PC-3 (cell line): ENCODE results near the gene UBAC2. TPM values are rescaled to one million over a fixed set of nuclear protein-coding genes. Genes with fewer than 3 reads are reported as not detected.

Experiments
- ATAC-seq: fragments of 200-7000 bp; cut with Tn5 transposase; 2 replicates; pipeline ENCODE4 v1.9.1; 2020; ENCODE audit warnings: mild to moderate bottlenecking, moderate library complexity
- BruUV-seq: library from RNA; stranded (reverse); fragments of 400-500 nt; replicated peaks from 2 replicates; lab custom pipeline; 2021; lab: Mats Ljungman, UMichigan
- CTCF ChIA-PET: fragments of 300-600 bp; sonication (Branson Sonifier 250); formaldehyde crosslinking; loops from one replicate; lab custom pipeline; 2022; ENCODE audit warnings: antibody characterized with exemption; lab: Charles Lee
- POLR2A ChIA-PET: fragments of 300-600 bp; sonication (Branson Sonifier 250); formaldehyde crosslinking; loops from one replicate; lab custom pipeline; 2022; ENCODE audit warnings: antibody characterized with exemption; ENCODE audit not compliant: unreplicated experiment; lab: Charles Lee
- DNase-seq: peaks from one replicate; pipeline ENCODE4 v3.0.0-alpha.2; 2015
- H2AFZ ChIP-seq: fragments of 300-600 bp; sonication (generic); 2 replicates; pipeline ENCODE4 v1.6.0; 2016; ENCODE audit warnings: antibody characterized with exemption, low read length
- H3F3A ChIP-seq: fragments of 300-600 bp; sonication (generic); one replicate; pipeline ENCODE4 v1.6.0; 2017; ENCODE audit warnings: antibody characterized with exemption, low read length, control low read depth, mild to moderate bottlenecking; ENCODE audit not compliant: unreplicated experiment
- H3K27ac ChIP-seq: fragments of 300-600 bp; sonication (generic); 2 replicates; pipeline ENCODE4 v1.5.1; 2016; ENCODE audit warnings: mild to moderate bottlenecking, low read length
- H3K27me3 ChIP-seq: fragments of 300-600 bp; sonication (generic); 2 replicates; pipeline ENCODE4 v1.6.1; 2016; ENCODE audit warnings: low read length, mixed read lengths
- H3K36me3 ChIP-seq: fragments of 300-600 bp; sonication (generic); 2 replicates; pipeline ENCODE4 v1.6.1; 2016; ENCODE audit warnings: low read depth, mixed run types, low read length, mixed read lengths
- H3K4me1 ChIP-seq: fragments of 300-600 bp; sonication (generic); 2 replicates; pipeline ENCODE4 v1.5.1; 2016; ENCODE audit warnings: low read length; ENCODE audit not compliant: insufficient read depth
- H3K4me2 ChIP-seq: fragments of 300-600 bp; sonication (generic); 2 replicates; pipeline ENCODE4 v1.6.0; 2016; ENCODE audit warnings: low read length
- H3K4me3 ChIP-seq: fragments of 300-600 bp; sonication (generic); 2 replicates; pipeline ENCODE4 v1.5.1; 2016; ENCODE audit warnings: mild to moderate bottlenecking, low read length, mixed read lengths
- H3K79me2 ChIP-seq: fragments of 300-600 bp; sonication (generic); 2 replicates; pipeline ENCODE4 v1.6.1; 2017; ENCODE audit warnings: low read length, mixed read lengths
- H3K9ac ChIP-seq: fragments of 300-600 bp; sonication (generic); 2 replicates; pipeline ENCODE4 v1.6.0; 2016; ENCODE audit warnings: mild to moderate bottlenecking, low read length
- H3K9me2 ChIP-seq: fragments of 300-600 bp; sonication (generic); replicated peaks from 2 replicates; pipeline ENCODE4 v1.6.1; 2016; ENCODE audit warnings: mixed run types, low read length, mixed read lengths
- H3K9me3 ChIP-seq: fragments of 300-600 bp; sonication (generic); 2 replicates; pipeline ENCODE4 v1.6.1; 2016; ENCODE audit warnings: low read length, mixed read lengths
- H4K20me1 ChIP-seq: fragments of 300-600 bp; sonication (generic); 2 replicates; pipeline ENCODE4 v1.6.1; 2016; ENCODE audit warnings: low read length, mixed read lengths
- EZH2 ChIP-seq: fragments of 300-600 bp; sonication (generic); IDR thresholded peaks from one replicate; pipeline ENCODE4 v1.6.1; 2017; ENCODE audit warnings: antibody characterized with exemption, mild to moderate bottlenecking, low read length; ENCODE audit not compliant: unreplicated experiment
- EZH2phosphoT487 ChIP-seq: fragments of 300-600 bp; sonication (generic); IDR thresholded peaks from 2 replicates; pipeline ENCODE4 v1.6.1; 2018; ENCODE audit warnings: mild to moderate bottlenecking, antibody characterized with exemption, low read length, borderline replicate concordance
- intact Hi-C: fragments of 100-400 bp; cut with micrococcal nuclease; formaldehyde crosslinking; loops from 2 replicates; pipeline ENCODE4 v1.9.0; 2023
- total RNA-seq: library from RNA; depleted of rRNA; stranded (reverse); fragments of >200 nt; gene quantifications from 2 replicates; pipeline ENCODE4 v1.2.3, GENCODE V29; 2014
- TF ChIP-seq, protein P1 (sequence below): fragments of 300-600 bp; sonication (generic); conservative IDR thresholded peaks from 2 replicates; pipeline ENCODE4 v1.5.1; 2017; ENCODE audit warnings: antibody characterized with exemption, low read depth, mild to moderate bottlenecking, low read length

Gene UBAC2
- total RNA-seq, 1 experiment from 2014 or later = 34.5 TPM

DNA sequence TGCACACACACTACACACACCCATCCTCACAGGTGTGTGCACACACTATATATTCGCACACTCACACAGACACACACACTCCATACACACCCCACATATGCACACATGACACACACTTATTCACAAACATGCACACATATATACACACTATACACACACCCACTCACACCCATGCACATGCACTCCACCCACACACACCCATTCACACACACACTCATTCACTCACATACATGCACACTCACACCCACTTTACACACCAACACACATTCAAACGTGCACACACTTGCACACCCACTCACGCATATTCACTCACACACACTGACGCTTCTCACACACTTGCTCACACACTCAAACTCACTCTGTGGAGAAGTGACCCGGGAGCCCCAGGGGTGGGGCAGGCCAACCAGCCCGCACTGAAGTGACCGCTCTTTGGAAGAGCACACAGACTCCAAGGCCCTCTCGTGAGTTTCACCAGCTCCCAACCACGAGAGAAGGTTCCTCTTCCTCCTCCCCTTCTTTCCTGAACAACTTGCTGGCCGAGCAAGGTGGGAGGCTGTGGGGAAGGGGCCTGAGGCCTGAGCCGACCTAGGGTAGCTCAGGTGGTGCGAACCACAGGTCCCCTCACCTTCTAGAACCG lies 214.5 kb downstream of the UBAC2 start:
- Histone ChIP-seq H3K27ac (no peak overlapping the region), H3K9me3 (no peaks in the 10 kb centered on the region), H3F3A (no peaks in the 10 kb centered on the region), H2AFZ (no peak overlapping the region), H3K4me1 (no peaks in the 10 kb centered on the region), H3K36me3 (no peaks in the 10 kb centered on the region), H3K4me2 (no peak overlapping the region), H4K20me1 (no peaks in the 10 kb centered on the region), H3K27me3 (peaks cover 4% of the 10 kb centered on the region; the same call in 1 of the 2 replicates), H3K4me3 (no peak overlapping the region), H3K9me2 (no peaks in the 10 kb centered on the region), H3K79me2 (no peaks in the 10 kb centered on the region), H3K9ac (no peak overlapping the region)
- no TSS peak for BruUV-seq
- DNase-seq (no peak), ATAC-seq (no peak)
- TF ChIP-seq, protein P1, sequence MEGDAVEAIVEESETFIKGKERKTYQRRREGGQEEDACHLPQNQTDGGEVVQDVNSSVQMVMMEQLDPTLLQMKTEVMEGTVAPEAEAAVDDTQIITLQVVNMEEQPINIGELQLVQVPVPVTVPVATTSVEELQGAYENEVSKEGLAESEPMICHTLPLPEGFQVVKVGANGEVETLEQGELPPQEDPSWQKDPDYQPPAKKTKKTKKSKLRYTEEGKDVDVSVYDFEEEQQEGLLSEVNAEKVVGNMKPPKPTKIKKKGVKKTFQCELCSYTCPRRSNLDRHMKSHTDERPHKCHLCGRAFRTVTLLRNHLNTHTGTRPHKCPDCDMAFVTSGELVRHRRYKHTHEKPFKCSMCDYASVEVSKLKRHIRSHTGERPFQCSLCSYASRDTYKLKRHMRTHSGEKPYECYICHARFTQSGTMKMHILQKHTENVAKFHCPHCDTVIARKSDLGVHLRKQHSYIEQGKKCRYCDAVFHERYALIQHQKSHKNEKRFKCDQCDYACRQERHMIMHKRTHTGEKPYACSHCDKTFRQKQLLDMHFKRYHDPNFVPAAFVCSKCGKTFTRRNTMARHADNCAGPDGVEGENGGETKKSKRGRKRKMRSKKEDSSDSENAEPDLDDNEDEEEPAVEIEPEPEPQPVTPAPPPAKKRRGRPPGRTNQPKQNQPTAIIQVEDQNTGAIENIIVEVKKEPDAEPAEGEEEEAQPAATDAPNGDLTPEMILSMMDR = no peak
- TF ChIP-seq EZH2 (no peak), EZH2phosphoT487 (no peak)
- POLR2A ChIA-PET = no interaction called here
- CTCF ChIA-PET = no interaction called here
- intact Hi-C loops = no loop called here

DNA sequence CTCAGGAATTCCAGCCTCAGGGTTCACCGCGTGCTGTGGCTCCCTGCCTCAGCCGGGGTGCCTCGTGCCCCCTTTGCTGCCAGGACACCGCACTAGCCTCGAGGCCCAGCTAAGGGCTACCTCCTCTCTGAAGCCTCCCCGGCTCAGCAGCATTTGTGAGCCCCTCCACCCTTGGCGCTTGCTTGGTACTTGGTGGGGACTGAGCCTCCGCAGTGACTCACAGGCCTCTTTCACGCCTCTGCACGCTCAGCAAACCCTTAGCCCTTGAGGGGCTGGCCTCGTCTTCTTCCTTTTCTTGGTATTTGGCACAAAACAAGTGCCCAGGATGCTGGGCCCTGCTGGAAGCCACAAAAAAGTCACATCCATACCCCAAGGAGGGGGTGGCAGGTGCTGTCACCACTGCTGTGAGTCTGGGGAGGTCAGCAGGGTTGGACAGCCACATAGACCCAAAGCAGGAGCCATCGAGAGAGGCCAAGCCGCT lies 215.2 kb downstream of the UBAC2 start:
- POLR2A ChIA-PET = no interaction called here
- Histone ChIP-seq H4K20me1 (no peaks in the 10 kb centered on the region), H3K4me2 (no peak overlapping the region), H3K79me2 (no peaks in the 10 kb centered on the region), H2AFZ (no peak overlapping the region), H3F3A (no peaks in the 10 kb centered on the region), H3K36me3 (no peaks in the 10 kb centered on the region), H3K4me3 (no peak overlapping the region), H3K27me3 (peaks cover 4% of the 10 kb centered on the region; the same call in 1 of the 2 replicates), H3K4me1 (no peaks in the 10 kb centered on the region), H3K9me3 (no peaks in the 10 kb centered on the region), H3K27ac (no peak overlapping the region), H3K9ac (no peak overlapping the region), H3K9me2 (no peaks in the 10 kb centered on the region)
- intact Hi-C loops = no loop called here
- ATAC-seq (no peak), DNase-seq (no peak)
- CTCF ChIA-PET = no interaction called here
- TF ChIP-seq, protein P1 = no peak
- TF ChIP-seq EZH2 (no peak), EZH2phosphoT487 (no peak)
- BruUV-seq = no TSS peak

DNA sequence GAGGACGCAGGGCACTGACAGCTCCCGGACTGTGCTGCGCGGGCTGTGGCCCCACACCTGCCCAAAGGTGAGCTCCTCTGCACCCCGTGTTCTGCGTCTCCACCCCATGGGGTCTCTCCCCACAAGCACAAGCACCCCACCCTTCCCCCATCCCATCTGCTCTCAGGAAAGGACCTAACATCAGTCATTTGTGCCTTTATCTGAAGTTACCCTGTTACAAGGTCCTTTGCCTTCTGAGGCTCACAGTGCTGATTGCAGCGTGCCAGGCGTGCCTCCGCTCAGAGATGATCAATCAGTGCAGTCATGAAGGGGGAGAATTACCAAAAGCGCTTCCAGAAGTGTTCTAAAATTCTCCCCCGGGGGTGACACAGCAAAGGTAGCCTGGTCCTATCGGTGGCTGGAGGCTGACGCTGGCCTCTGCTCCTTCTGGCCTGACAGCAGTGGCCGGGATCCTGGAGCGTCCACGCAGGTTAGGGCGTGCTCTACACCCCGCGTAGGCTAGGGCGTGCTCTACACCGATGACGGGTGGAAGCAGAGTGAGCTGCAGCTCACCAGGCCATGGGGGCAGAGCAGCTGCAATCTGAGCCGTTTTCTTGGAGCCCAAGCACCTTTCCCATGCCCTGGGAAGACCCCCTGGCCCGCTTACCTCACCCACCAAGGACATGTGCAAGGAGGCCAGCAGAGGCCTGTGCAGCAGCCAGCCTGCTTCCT lies 215.9 kb downstream of the UBAC2 start:
- POLR2A ChIA-PET = no interaction called here
- TF ChIP-seq EZH2 (no peak), EZH2phosphoT487 (no peak)
- TF ChIP-seq, protein P1 = no peak
- no peaks in the 10 kb centered on the region for H3K79me2 ChIP-seq
- peaks cover 4% of the 10 kb centered on the region; the same call in 1 of the 2 replicates for H3K27me3 ChIP-seq
- no peaks in the 10 kb centered on the region for H3K4me1 ChIP-seq
- CTCF ChIA-PET = no interaction called here
- no peak overlapping the region for H3K9ac ChIP-seq
- no peak overlapping the region for H3K27ac ChIP-seq
- no peaks in the 10 kb centered on the region for H3F3A ChIP-seq
- intact Hi-C loops = no loop called here
- H2AFZ ChIP-seq = no peak overlapping the region
- no peak overlapping the region for H3K4me3 ChIP-seq
- no peaks in the 10 kb centered on the region for H3K36me3 ChIP-seq
- DNase-seq (no peak), ATAC-seq (no peak)
- no peaks in the 10 kb centered on the region for H4K20me1 ChIP-seq
- BruUV-seq = no TSS peak
- no peaks in the 10 kb centered on the region for H3K9me2 ChIP-seq
- H3K9me3 ChIP-seq = no peaks in the 10 kb centered on the region
- no peak overlapping the region for H3K4me2 ChIP-seq
